Mesenchymal stem cell (in vitro differentiated cells and primary cell): ENCODE data around the gene TMEM205.
"Not testable (repeated sequence)": the region's sequence is repeated elsewhere in the genome, so short reads cannot be mapped to it uniquely, and the experiment has no call there.

Experiments used
- DNase-seq: peaks from one replicate; pipeline ENCODE4 v3.0.0-alpha.2; 2013
- H2AFZ ChIP-seq: one replicate; pipeline ENCODE4 v1.6.1; 2013; ENCODE audit warnings: low read depth, mild to moderate bottlenecking, control low read depth, inconsistent platforms, low read length, moderate library complexity
- H2AK5ac ChIP-seq: 2 replicates; pipeline ENCODE4 v1.6.1; 2013; ENCODE audit warnings: low read length, moderate library complexity, mild to moderate bottlenecking, inconsistent platforms; ENCODE audit not compliant: severe bottlenecking
- H2BK120ac ChIP-seq: one replicate; pipeline ENCODE4 v1.6.1; 2013; ENCODE audit warnings: low read depth, mild to moderate bottlenecking, inconsistent platforms, low read length, moderate library complexity
- H2BK12ac ChIP-seq, 2 experiments: one replicate each; pipeline ENCODE4 v1.6.1; 2013; ENCODE audit warnings: inconsistent platforms in 2 of 2, low read length in 2 of 2, mild to moderate bottlenecking in 2 of 2, moderate library complexity in 2 of 2, control low read depth in 1 of 2
- H2BK15ac ChIP-seq: one replicate; pipeline ENCODE4 v1.6.1; 2013; ENCODE audit warnings: mild to moderate bottlenecking, low read depth, inconsistent platforms; ENCODE audit not compliant: poor library complexity, severe bottlenecking
- H2BK5ac ChIP-seq: 2 replicates; pipeline ENCODE4 v1.6.1; 2013; ENCODE audit warnings: low read depth, mild to moderate bottlenecking, low read length, control low read depth, inconsistent platforms; ENCODE audit not compliant: poor library complexity, severe bottlenecking
- H3K14ac ChIP-seq, 2 experiments: one replicate each; pipeline ENCODE4 v1.6.1; 2013; ENCODE audit warnings: inconsistent platforms in 2 of 2, low read length in 2 of 2, control low read depth in 1 of 2, mild to moderate bottlenecking in 1 of 2, moderate library complexity in 1 of 2
- H3K18ac ChIP-seq, 2 experiments: one replicate each; pipeline ENCODE4 v1.6.1; 2013; ENCODE audit warnings: inconsistent platforms in 2 of 2, low read length in 2 of 2, control low read depth in 1 of 2, low read depth in 1 of 2, mild to moderate bottlenecking in 1 of 2
- H3K23ac ChIP-seq, 2 experiments: one replicate each; pipeline ENCODE4 v1.6.1; 2013; ENCODE audit warnings: inconsistent platforms in 2 of 2, low read length in 2 of 2, mild to moderate bottlenecking in 2 of 2, moderate library complexity in 2 of 2, control low read depth in 1 of 2
- H3K27ac ChIP-seq: 2 replicates; pipeline ENCODE4 v1.5.1; 2013; ENCODE audit warnings: mild to moderate bottlenecking, moderate library complexity, low read length, control low read depth, inconsistent platforms; ENCODE audit not compliant: poor library complexity, severe bottlenecking
- H3K27me3 ChIP-seq, 2 experiments: 2 replicates each; pipeline versions ENCODE4 v1.6.1 to v1.7.0; 2013; ENCODE audit warnings: low read length in 2 of 2, mild to moderate bottlenecking in 2 of 2, moderate library complexity in 2 of 2, control low read depth in 1 of 2, inconsistent platforms in 1 of 2; ENCODE audit not compliant: control insufficient read depth in 1 of 2, insufficient read depth in 1 of 2
- H3K36me3 ChIP-seq, 2 experiments: 2 replicates each; pipeline versions ENCODE4 v1.6.1 to v1.7.0; 2013; ENCODE audit warnings: low read length in 2 of 2, control low read depth in 1 of 2, inconsistent platforms in 1 of 2, low read depth in 1 of 2, mild to moderate bottlenecking in 1 of 2; ENCODE audit not compliant: insufficient read depth in 2 of 2, control insufficient read depth in 1 of 2
- H3K4ac ChIP-seq, 2 experiments: one replicate each; pipeline ENCODE4 v1.6.1; 2013; ENCODE audit warnings: inconsistent platforms in 2 of 2, low read length in 2 of 2, mild to moderate bottlenecking in 2 of 2, moderate library complexity in 2 of 2, control low read depth in 1 of 2, low read depth in 1 of 2
- H3K4me1 ChIP-seq: 2 replicates; pipeline ENCODE4 v1.6.1; 2013; ENCODE audit warnings: low read depth, low read length, control low read depth; ENCODE audit not compliant: control insufficient read depth, insufficient read depth
- H3K4me2 ChIP-seq: 2 replicates; pipeline ENCODE4 v1.6.1; 2013; ENCODE audit warnings: low read length, mild to moderate bottlenecking, inconsistent platforms; ENCODE audit not compliant: poor library complexity, severe bottlenecking
- H3K4me3 ChIP-seq, 2 experiments: 2 replicates each; pipeline versions ENCODE4 v1.5.1 to v1.7.0; 2013; ENCODE audit warnings: low read length in 2 of 2, mild to moderate bottlenecking in 2 of 2, control low read depth in 1 of 2, low read depth in 1 of 2; ENCODE audit not compliant: insufficient read depth in 1 of 2
- H3K79me1 ChIP-seq: replicated peaks from 2 replicates; pipeline ENCODE4 v1.6.1; 2013; ENCODE audit warnings: mild to moderate bottlenecking, control low read depth, low read length, inconsistent platforms; ENCODE audit not compliant: poor library complexity, severe bottlenecking
- H3K9ac ChIP-seq: 2 replicates; pipeline ENCODE4 v1.7.0; 2013; ENCODE audit warnings: mild to moderate bottlenecking, low read length, moderate library complexity
- H3K9me3 ChIP-seq: 2 replicates; pipeline ENCODE4 v1.7.0; 2013; ENCODE audit warnings: mild to moderate bottlenecking, low read length; ENCODE audit not compliant: control insufficient read depth
- H4K8ac ChIP-seq: one replicate; pipeline ENCODE4 v1.6.1; 2013; ENCODE audit warnings: inconsistent platforms, mild to moderate bottlenecking, low read length, moderate library complexity
- H4K91ac ChIP-seq: one replicate; pipeline ENCODE4 v1.6.1; 2013; ENCODE audit warnings: mild to moderate bottlenecking, low read length, inconsistent platforms
- WGBS: methylation state at CpG from one replicate; pipeline ENCODE4 v1.1.7; 2013; ENCODE audit warnings: mixed read lengths; 5-methylcytosine and 5-hydroxymethylcytosine counted together

TMEM205 gene

GRCh38 chr19:11355160-11356073 is 9.3 kb upstream of the TMEM205 start, which contains the start of gene PLPPR2:
Gene PLPPR2 (plus strand): TSS chr19:11355432. CDS start chr19:11357674, 2,242 bp downstream.
- peak within 1 kb of the TSS; percentile 13 to 59 for H3K4ac ChIP-seq
- H3K27ac ChIP-seq: no peak within 1 kb of the TSS
- peak within 1 kb of the TSS; percentile 69 to 71 for H2BK12ac ChIP-seq
- H2AFZ ChIP-seq: peak within 1 kb of the TSS; percentile 36
- H4K91ac ChIP-seq: peak within 1 kb of the TSS; percentile 83
- peak within 1 kb of the TSS; percentile 75 for H3K4me2 ChIP-seq
- peaks cover 0 to 13% of the 10 kb centered on the region in 2 experiments for H3K27me3 ChIP-seq
- peak within 1 kb of the TSS; percentile 83 for H2BK120ac ChIP-seq
- H3K4me1 ChIP-seq: peaks cover 13% of the 10 kb centered on the region
- H3K14ac ChIP-seq: peak within 1 kb of the TSS in 1 of 2 experiments; percentile 84
- H3K23ac ChIP-seq: peak within 1 kb of the TSS in 1 of 2 experiments; percentile 20
- peak; percentile 91 for DNase-seq
- H3K9ac ChIP-seq: peak within 1 kb of the TSS; percentile 87
- H3K18ac ChIP-seq: peak within 1 kb of the TSS; percentile 87 to 92
- H3K4me3 ChIP-seq: peak within 1 kb of the TSS; percentile 69 to 98
- H4K8ac ChIP-seq: peak within 1 kb of the TSS; percentile 72
- no peak within 1 kb of the TSS for H2BK5ac ChIP-seq
- no peaks in the 10 kb centered on the region for H3K9me3 ChIP-seq
- peak within 1 kb of the TSS; percentile 95 for H2BK15ac ChIP-seq
- peaks cover 8 to 21% of the 10 kb centered on the region in 2 experiments for H3K36me3 ChIP-seq
- H2AK5ac ChIP-seq: no peak within 1 kb of the TSS
- 12% methylated on average over 42 of the region's 62 CpGs for WGBS
- peaks cover 6% of the 10 kb centered on the region for H3K79me1 ChIP-seq

- not testable (repeated sequence) for H3K36me3 ChIP-seq, DNase-seq, H3K23ac ChIP-seq, H3K4ac ChIP-seq, H2AFZ ChIP-seq, H3K4me3 ChIP-seq, H3K27me3 ChIP-seq, H4K91ac ChIP-seq, H2BK15ac ChIP-seq, H2BK120ac ChIP-seq, H3K27ac ChIP-seq, H2BK12ac ChIP-seq, H3K14ac ChIP-seq, H3K9ac ChIP-seq, H2AK5ac ChIP-seq, H3K79me1 ChIP-seq, H4K8ac ChIP-seq, H2BK5ac ChIP-seq, H3K9me3 ChIP-seq, H3K18ac ChIP-seq, H3K4me2 ChIP-seq
- H3K4me1 ChIP-seq: peaks cover 13% of the 10 kb centered on the region
- 97% methylated on average over 4 of the region's 4 CpGs for WGBS
These were observed 8.0 kb upstream of the TMEM205 start for GRCh38 chr19:11354102-11354501.

- peaks cover 8% of the 10 kb centered on the region for H3K4me1 ChIP-seq
- no peak for DNase-seq
- H2BK12ac ChIP-seq: no peak overlapping the region
- no peaks in the 10 kb centered on the region for H3K36me3 ChIP-seq
- H3K9ac ChIP-seq: no peak overlapping the region
- no peak overlapping the region for H3K4me2 ChIP-seq
- H2BK5ac ChIP-seq: no peak overlapping the region
- no peak overlapping the region for H4K91ac ChIP-seq
- H3K27ac ChIP-seq: no peak overlapping the region
- H2AFZ ChIP-seq: no peak overlapping the region
- H3K4ac ChIP-seq: no peak overlapping the region
- H3K4me3 ChIP-seq: no peak overlapping the region
- no peak overlapping the region for H2AK5ac ChIP-seq
- peaks cover 6% of the 10 kb centered on the region for H3K79me1 ChIP-seq
- no peak overlapping the region for H3K18ac ChIP-seq
- H3K23ac ChIP-seq: no peak overlapping the region
- WGBS: 81% methylated on average over 4 of the region's 4 CpGs
- H3K9me3 ChIP-seq: peaks cover 10% of the 10 kb centered on the region
- H2BK15ac ChIP-seq: no peak overlapping the region
- no peak overlapping the region for H2BK120ac ChIP-seq
- no peak overlapping the region for H3K14ac ChIP-seq
- no peak overlapping the region for H4K8ac ChIP-seq
- peaks cover 0 to 3% of the 10 kb centered on the region in 2 experiments for H3K27me3 ChIP-seq
These were observed 3.1 kb upstream of the TMEM205 start for GRCh38 chr19:11349171-11349570.

- Histone ChIP-seq H3K27me3 (peaks cover 0 to 3% of the 10 kb centered on the region in 2 experiments), H4K91ac (no peak overlapping the region), H2AK5ac (no peak overlapping the region), H3K79me1 (peaks cover 11% of the 10 kb centered on the region), H2BK120ac (no peak overlapping the region), H2BK15ac (no peak overlapping the region), H3K23ac (no peak overlapping the region), H2BK12ac (no peak overlapping the region), H4K8ac (no peak overlapping the region), H3K4ac (no peak overlapping the region), H2BK5ac (no peak overlapping the region), H3K4me2 (no peak overlapping the region), H3K9ac (no peak overlapping the region), H3K4me3 (no peak overlapping the region), H3K9me3 (peaks cover 10% of the 10 kb centered on the region), H3K27ac (no peak overlapping the region), H3K4me1 (peaks cover 14% of the 10 kb centered on the region), H2AFZ (no peak overlapping the region), H3K18ac (no peak overlapping the region), H3K36me3 (peaks cover 0 to 4% of the 10 kb centered on the region in 2 experiments), H3K14ac (no peak overlapping the region)
- 79% methylated on average over 7 of the region's 7 CpGs for WGBS
- DNase-seq: no peak
These were observed 1.5 kb upstream of the TMEM205 start for GRCh38 chr19:11347546-11348039.
